ENCODE results near the gene MYO1B. TPM values are rescaled to one million over a fixed set of nuclear protein-coding genes. Genes with fewer than 3 reads are reported as not detected.

The MYO1B gene
- total and polyA plus RNA-seq, 10 of the 15 experiments (the other 5 are each of a cell fraction or from before 2014, with no cell fraction given): 0.10 to 4.2 (median 1.6) TPM

DNA sequence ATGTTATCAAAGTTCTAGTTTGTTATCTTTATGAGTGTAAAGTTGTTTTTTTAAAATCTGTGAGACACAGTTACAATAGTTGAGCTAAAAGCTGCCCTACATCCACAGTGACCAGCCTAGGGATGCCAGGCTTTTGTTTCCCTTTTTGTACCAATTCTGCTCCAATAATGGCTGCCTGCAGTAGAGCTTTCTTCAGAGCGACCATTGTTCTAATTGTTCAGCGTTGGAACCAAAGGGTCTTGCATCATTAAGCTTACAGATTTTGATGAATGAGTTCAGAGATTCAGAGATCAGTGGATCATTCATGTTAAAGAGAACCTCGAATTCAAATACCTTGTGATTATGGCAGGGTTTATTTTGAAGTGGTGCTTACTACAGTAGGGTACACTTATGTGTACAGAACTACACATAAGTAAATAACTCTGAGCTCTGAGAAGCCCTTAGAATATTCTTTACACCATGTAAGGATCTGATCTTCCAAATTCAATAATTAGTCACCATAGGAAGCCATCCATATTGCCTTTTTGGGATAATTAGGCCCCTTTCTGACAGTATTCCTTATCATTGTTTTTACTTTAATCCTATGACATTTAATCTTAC is 157.9 kb downstream of the MYO1B start:
- RAD21 ChIA-PET (ENCODE audit: unreplicated experiment): no interaction called here

More for the DNA sequence above, 157.9 kb downstream of the MYO1B start:
- ATAC-seq (no peak), DNase-seq (ENCODE audit: low read depth, low spot score) (no peak), FAIRE-seq (no peak)
- in situ Hi-C loops (cut with MboI) (no loop called here), intact Hi-C loops (cut with micrococcal nuclease; ENCODE audit: unreplicated experiment) (no loop called here)
- ChIA-PET POLR2A (no interaction called here), SMC1A (ENCODE audit: uncharacterized antibody, unreplicated experiment) (interaction anchor here (1.6 kb wide), 1 partner anchor 12 kb away, joined by 4 read pairs; no protein-coding TSS in a partner anchor), CTCF (interaction anchor here (0.5 kb wide), 1 partner anchor 40 kb away, joined by 3 read pairs; no protein-coding TSS in a partner anchor)
- H4K20me1 ChIP-seq (ENCODE audit: control insufficient read depth, insufficient read depth): no peaks in the 10 kb centered on the region
- no peaks in the 10 kb centered on the region for H3K9me3 ChIP-seq (replicated peaks; ENCODE audit: control insufficient read depth, insufficient read depth, low read length)
- H2AFZ ChIP-seq (ENCODE audit: control insufficient read depth, low read depth, low read length): no peak overlapping the region
- WGBS (ENCODE audit: insufficient coverage, insufficient replicate concordance, low lambda C conversion rate, missing lambda C conversion rate): 2% methylated on average over 3 of the region's 3 CpGs
- no peak overlapping the region for H3K9ac ChIP-seq (ENCODE audit: control insufficient read depth, insufficient read depth, low read length)
- TF ChIP-seq KLF5 (IDR thresholded peaks at IDR 0.05; ENCODE audit: partially characterized antibody): no peak
- TF ChIP-seq RBBP5 (conservative IDR thresholded peaks at IDR 0.05): no peak
- no peak for TF ChIP-seq RAD51 (IDR thresholded peaks at IDR 0.05)
- no peak for TF ChIP-seq PAX8 (IDR thresholded peaks at IDR 0.05)
- TF ChIP-seq, protein P1, sequence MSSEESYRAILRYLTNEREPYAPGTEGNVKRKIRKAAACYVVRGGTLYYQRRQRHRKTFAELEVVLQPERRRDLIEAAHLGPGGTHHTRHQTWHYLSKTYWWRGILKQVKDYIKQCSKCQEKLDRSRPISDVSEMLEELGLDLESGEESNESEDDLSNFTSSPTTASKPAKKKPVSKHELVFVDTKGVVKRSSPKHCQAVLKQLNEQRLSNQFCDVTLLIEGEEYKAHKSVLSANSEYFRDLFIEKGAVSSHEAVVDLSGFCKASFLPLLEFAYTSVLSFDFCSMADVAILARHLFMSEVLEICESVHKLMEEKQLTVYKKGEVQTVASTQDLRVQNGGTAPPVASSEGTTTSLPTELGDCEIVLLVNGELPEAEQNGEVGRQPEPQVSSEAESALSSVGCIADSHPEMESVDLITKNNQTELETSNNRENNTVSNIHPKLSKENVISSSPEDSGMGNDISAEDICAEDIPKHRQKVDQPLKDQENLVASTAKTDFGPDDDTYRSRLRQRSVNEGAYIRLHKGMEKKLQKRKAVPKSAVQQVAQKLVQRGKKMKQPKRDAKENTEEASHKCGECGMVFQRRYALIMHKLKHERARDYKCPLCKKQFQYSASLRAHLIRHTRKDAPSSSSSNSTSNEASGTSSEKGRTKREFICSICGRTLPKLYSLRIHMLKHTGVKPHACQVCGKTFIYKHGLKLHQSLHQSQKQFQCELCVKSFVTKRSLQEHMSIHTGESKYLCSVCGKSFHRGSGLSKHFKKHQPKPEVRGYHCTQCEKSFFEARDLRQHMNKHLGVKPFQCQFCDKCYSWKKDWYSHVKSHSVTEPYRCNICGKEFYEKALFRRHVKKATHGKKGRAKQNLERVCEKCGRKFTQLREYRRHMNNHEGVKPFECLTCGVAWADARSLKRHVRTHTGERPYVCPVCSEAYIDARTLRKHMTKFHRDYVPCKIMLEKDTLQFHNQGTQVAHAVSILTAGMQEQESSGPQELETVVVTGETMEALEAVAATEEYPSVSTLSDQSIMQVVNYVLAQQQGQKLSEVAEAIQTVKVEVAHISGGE (CRISPR knock-in tag; IDR thresholded peaks at IDR 0.05): no peak
- no peak for TF ChIP-seq HDAC2 (IDR thresholded peaks at IDR 0.05)
- TF ChIP-seq SIN3A (IDR thresholded peaks at IDR 0.05; ENCODE audit: low read depth, low read length): no peak
- TF ChIP-seq, protein P2, sequence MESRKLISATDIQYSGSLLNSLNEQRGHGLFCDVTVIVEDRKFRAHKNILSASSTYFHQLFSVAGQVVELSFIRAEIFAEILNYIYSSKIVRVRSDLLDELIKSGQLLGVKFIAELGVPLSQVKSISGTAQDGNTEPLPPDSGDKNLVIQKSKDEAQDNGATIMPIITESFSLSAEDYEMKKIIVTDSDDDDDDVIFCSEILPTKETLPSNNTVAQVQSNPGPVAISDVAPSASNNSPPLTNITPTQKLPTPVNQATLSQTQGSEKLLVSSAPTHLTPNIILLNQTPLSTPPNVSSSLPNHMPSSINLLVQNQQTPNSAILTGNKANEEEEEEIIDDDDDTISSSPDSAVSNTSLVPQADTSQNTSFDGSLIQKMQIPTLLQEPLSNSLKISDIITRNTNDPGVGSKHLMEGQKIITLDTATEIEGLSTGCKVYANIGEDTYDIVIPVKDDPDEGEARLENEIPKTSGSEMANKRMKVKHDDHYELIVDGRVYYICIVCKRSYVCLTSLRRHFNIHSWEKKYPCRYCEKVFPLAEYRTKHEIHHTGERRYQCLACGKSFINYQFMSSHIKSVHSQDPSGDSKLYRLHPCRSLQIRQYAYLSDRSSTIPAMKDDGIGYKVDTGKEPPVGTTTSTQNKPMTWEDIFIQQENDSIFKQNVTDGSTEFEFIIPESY (IDR thresholded peaks at IDR 0.05): no peak
- TF ChIP-seq CEBPB (IDR thresholded peaks at IDR 0.05; ENCODE audit: borderline replicate concordance in 1 of 2, low read depth in 2 of 2, low read length in 2 of 2): no peak
- BruUV-seq (replicated peaks): no TSS peak
- H3K36me3 ChIP-seq (ENCODE audit: control insufficient read depth in 2 of 2, insufficient read depth in 2 of 2, low read length in 1 of 2): no peaks in the 10 kb centered on the region
- no peaks in the 10 kb centered on the region for H3K27me3 ChIP-seq (replicated peaks in 1 of 2; ENCODE audit: control insufficient read depth in 2 of 2, insufficient read depth in 2 of 2, low read length in 1 of 2)
- no peak overlapping the region for H3K27ac ChIP-seq (ENCODE audit: control insufficient read depth, insufficient read depth)
- H3K4me3 ChIP-seq: no peak overlapping the region
- H3K4me1 ChIP-seq (ENCODE audit: control insufficient read depth, insufficient read depth, low read length): no peaks in the 10 kb centered on the region
- no peak overlapping the region for H3K4me2 ChIP-seq (ENCODE audit: control insufficient read depth, insufficient read depth)
- no peaks in the 10 kb centered on the region for H3K79me2 ChIP-seq (ENCODE audit: control insufficient read depth, insufficient read depth, low read length)

All from GM12878 (cell line).